ENCODE results near the gene TMEM11.

The TMEM11 gene

GRCh38 chr17:21201874-21202273, 12.1 kb downstream of the TMEM11 start:
- DNase-seq (ENCODE audit: low read depth) = no peak
- TF ChIP-seq CTCF (conservative IDR thresholded peaks at IDR 0.05; ENCODE audit: control insufficient read depth, insufficient read depth, low read depth, low read length) = no peak

GRCh38 chr17:21201298-21201595, 12.7 kb downstream of the TMEM11 start:
- H3K4me3 ChIP-seq (ENCODE audit: control insufficient read depth, low read depth, low read length) = no peak overlapping the region
- DNase-seq (ENCODE audit: low read depth) = no peak
- TF ChIP-seq CTCF (conservative IDR thresholded peaks at IDR 0.05; ENCODE audit: control insufficient read depth, insufficient read depth, low read depth, low read length) = no peak

More at GRCh38 chr17:21201874-21202273, 12.1 kb downstream of the TMEM11 start:
- no peak overlapping the region for H3K4me3 ChIP-seq (ENCODE audit: control insufficient read depth, low read depth, low read length)

- no peak for TF ChIP-seq CTCF (conservative IDR thresholded peaks at IDR 0.05; ENCODE audit: control insufficient read depth, insufficient read depth, low read depth, low read length)
- no peak overlapping the region for H3K4me3 ChIP-seq (ENCODE audit: control insufficient read depth, low read depth, low read length)
- DNase-seq (ENCODE audit: low read depth) = no peak
These were observed 13.2 kb downstream of the TMEM11 start for GRCh38 chr17:21200590-21201297.

- no peak overlapping the region for H3K4me3 ChIP-seq (ENCODE audit: control insufficient read depth, low read depth, low read length)
- no peak for TF ChIP-seq CTCF (conservative IDR thresholded peaks at IDR 0.05; ENCODE audit: control insufficient read depth, insufficient read depth, low read depth, low read length)
These were observed 14.1 kb downstream of the TMEM11 start for GRCh38 chr17:21199856-21200255.

GRCh38 chr17:21199311-21199710, 14.7 kb downstream of the TMEM11 start:
- DNase-seq (ENCODE audit: low read depth) = peak; percentile 73
- no peak for TF ChIP-seq CTCF (conservative IDR thresholded peaks at IDR 0.05; ENCODE audit: control insufficient read depth, insufficient read depth, low read depth, low read length)
- H3K4me3 ChIP-seq (ENCODE audit: control insufficient read depth, low read depth, low read length) = no peak overlapping the region

More at GRCh38 chr17:21199856-21200255, 14.1 kb downstream of the TMEM11 start:
- no peak for DNase-seq (ENCODE audit: low read depth)

GRCh38 chr17:21198411-21198810, 15.6 kb downstream of the TMEM11 start:
- no peak for TF ChIP-seq CTCF (conservative IDR thresholded peaks at IDR 0.05; ENCODE audit: control insufficient read depth, insufficient read depth, low read depth, low read length)
- DNase-seq (ENCODE audit: low read depth) = no peak
- no peak overlapping the region for H3K4me3 ChIP-seq (ENCODE audit: control insufficient read depth, low read depth, low read length)

- no peak for DNase-seq (ENCODE audit: low read depth)
- H3K4me3 ChIP-seq (ENCODE audit: control insufficient read depth, low read depth, low read length) = no peak overlapping the region
- no peak for TF ChIP-seq CTCF (conservative IDR thresholded peaks at IDR 0.05; ENCODE audit: control insufficient read depth, insufficient read depth, low read depth, low read length)
These were observed 17.8 kb downstream of the TMEM11 start for GRCh38 chr17:21196126-21196525.
